Astrocyte of the hippocampus (primary cell): ENCODE data around the gene CYP2J2.
"Not testable (repeated sequence)": the region's sequence is repeated elsewhere in the genome, so short reads cannot be mapped to it uniquely, and the experiment has no call there.

Experiments used
- DNase-seq: peaks from one replicate; pipeline ENCODE4 v3.0.0; 2011; ENCODE audit warnings: low read depth, low spot score

Gene CYP2J2

DNA sequence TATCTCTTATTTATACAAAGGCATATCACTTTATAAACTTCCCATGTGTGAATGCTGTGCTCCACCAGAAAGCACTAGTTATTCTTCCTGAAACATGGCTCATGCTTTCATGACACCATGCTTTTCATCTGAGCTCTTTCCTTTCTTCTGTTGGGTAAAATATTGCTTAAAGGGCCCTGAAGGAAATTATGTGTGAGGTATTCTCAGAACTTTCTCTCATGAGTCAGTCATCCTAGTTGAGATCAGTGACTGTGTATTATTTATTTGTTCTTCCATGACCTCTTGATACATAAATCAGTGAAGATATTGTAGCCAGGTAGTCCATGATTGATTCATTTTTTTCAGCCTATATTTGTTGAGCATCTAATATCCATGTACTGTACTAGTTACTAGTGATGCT lies 54.8 kb downstream of the CYP2J2 start:
- DNase-seq, result no peak

- DNase-seq, result no peak
These were observed 60.1 kb downstream of the CYP2J2 start for GRCh38 chr1:59866462-59866861.

DNA sequence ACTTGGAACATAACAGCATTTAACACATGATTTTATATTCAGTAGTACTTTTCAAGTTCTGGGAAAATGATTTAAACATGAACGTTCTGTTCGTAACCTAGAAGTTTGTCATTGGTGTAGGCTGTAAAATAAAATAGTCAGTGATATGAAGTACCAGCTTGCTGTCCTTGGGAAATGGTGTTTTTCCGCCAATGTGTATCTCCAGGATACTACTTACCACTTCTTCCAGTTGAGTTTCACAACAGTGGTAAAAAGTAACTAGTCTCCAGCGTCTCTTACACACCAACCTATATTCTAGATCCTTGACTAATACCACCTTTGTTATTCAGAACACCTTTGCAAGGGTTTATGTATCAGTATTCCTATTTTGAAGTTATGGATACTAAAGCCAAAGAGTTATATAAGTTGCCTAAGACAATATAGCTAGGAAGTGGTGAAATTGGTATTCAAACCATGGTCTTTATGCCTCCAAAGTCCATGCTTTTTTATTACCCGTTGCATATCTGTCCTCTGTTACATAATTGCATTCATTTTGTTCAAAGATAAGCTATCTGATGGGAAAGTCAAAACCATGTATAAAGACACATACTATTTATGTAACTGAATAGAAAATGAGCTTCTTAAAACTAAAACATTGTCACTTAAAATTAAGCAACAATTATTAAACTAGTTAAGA lies 68.8 kb downstream of the CYP2J2 start:
- DNase-seq, result no peak

DNA sequence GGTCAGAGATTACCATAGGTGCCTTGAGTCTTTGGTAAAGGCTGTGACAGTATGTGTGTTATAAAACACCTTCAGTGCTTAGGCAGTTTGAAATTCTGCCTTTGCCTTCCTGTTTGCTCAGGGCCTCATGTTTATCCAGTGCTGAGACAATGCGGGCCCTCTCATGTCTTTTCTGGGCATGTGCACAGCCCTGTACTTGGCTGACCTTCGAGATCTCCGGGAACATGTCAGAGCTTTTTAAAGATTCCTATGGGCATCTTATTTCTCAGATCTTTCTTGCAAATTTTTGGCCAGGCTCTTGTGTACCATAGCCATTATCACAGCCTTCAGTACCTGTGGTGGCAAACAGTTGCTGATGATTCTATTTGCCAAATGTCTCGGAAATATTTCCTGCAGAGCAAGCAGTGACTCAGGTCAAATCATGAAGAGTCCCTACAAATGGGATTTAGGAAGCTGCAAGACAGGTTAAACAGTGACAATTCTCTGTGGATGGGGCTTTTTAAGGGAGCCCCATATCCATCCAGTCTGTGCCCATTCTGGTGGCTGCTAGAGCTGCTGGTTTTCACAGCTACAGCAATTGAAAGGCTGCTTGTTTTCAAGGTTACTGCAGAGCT lies 69.7 kb downstream of the CYP2J2 start:
- DNase-seq, result no peak

DNA sequence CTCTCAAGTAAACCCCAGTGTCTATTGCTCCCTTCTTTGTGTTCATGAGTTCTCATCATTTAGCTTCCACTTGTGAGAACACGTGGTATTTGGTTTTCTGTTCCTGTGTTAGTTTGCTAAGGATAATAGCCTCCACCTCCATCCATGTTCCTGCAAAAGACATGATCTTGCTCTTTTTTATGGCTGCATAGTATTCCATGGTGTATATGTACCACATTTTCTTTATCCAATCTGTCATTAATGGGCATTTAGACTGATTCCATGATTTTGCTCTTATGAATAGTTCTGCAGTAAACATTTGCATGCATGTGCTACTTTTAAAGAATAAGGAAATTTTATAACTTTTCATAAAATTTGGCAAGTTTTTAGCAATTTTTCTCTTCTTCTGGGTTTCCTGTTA lies 71.3 kb downstream of the CYP2J2 start:
- DNase-seq, result not testable (repeated sequence)

DNA sequence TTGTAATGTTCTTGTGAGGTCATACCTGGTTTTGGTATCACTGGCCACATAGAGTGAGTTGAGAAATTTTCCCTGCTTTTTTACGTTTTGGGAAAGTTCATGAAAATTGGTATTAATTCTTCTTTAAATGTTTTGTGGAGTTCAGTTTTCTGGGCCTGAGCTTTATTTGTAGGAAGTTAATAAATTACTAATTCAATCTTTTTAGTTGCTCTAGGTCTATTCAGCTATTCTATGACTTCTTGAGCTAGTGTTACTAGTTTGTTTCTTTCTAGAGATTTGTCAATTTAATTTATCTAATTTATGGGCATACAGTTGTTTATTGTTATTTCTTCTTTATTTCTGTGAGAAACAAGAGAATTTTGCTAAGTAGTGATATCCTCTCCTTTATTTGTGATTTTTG lies 74.5 kb downstream of the CYP2J2 start:
- no peak for DNase-seq

- DNase-seq, result no peak
These were observed 79.7 kb downstream of the CYP2J2 start for GRCh38 chr1:59846895-59847282.

DNA sequence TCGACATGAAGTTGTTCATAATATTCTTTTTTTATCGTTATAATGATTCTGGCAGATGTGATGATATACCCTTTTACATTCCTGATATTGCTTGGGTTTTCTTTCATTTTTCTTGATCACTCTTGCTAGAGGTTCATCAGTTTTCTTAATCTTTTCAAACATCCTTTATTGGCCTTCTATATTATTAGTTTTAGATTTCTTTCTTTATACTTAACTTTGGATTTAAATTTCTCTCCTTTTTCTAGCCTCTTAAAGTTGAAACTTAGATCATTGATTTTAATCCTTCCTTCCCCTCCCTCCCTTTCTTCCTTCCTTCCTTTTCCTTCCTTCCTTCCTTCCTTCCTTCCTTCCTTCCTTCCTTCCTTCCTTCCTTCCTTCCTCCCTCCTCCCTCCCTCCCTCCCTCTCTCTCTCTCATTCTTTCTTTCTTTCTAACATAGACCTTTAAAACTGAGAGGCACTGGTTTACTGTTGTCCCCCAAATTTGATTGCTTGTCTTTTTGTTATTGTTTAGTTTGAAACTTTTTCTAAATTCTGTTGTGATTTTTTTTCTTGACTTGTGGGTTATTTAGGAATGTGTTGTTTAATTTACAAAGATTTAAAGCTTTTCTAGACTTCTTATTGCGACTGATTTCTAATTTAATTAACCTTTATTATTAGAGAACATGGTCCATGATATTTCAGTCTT lies 80.2 kb downstream of the CYP2J2 start:
- DNase-seq, result no peak

GRCh38 chr1:59845091-59845490 lies 81.5 kb downstream of the CYP2J2 start:
- no peak for DNase-seq
